ENCODE measurements around the gene TECPR2.
"Not testable (repeated sequence)": the region's sequence is repeated elsewhere in the genome, so short reads cannot be mapped to it uniquely, and the experiment has no call there.

The TECPR2 gene

DNA sequence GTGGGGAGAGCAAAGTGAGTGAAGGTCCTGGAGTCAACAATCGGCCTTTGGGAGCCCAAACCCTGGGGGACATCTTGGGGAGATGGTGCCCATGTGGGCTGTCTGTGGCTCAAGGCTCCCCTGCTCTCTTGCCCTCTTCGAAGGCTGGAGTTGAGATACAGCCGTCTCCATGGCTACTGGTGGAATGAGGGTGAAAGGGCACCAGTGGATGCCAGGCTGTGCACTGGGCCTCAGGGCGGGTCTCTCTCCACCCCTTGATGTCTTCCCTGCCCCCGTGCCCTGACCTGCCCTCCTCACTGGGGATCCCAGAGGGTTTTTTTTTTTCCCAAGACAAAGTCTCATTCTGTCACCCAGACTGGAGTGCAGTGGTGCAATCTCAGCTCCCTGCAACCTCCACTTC lies 148.8 kb downstream of the TECPR2 start:
- DNase-seq = no peak

- no peak for DNase-seq
Measured at GRCh38 chr14:102512793-102513300, 150.1 kb downstream of the TECPR2 start.

- DNase-seq = no peak
Measured at GRCh38 chr14:102513899-102514772, 151.4 kb downstream of the TECPR2 start.

DNA sequence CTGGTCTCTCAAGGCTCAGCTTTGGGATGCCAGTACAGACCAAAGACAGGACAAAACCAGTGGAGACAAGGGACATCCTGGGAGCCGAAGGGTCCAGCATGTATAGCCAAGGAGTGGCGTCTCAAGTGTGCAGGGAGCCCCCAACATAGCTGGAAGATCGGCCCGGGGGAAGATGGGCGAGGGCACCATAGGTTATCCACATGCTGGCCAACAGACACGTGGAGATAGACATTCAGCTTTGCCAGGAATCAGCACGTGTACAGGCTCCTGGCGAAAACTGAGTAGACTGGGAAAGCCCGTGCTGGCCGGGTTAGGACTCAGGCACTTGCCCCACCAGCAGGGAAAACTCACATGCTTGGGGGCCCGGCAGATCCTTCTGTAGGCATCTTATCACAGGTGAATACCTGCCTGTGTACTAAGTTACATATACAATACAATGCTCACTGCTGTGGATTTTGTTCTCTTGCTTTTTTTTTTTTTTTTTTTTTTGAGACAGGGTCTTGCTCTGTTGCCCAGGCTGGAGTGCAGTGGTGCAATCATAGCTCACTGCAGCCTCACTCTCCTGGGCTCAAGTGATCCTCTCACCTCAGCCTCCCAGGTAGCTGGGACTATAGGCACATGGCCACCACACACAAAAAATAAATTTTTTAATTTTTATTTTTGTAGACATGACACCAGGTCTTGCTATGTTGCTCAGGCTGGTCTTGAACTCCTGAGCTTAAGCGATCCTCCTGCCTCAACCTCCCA lies 152.4 kb downstream of the TECPR2 start:
- DNase-seq = no peak

GRCh38 chr14:102516531-102517391 lies 154.0 kb downstream of the TECPR2 start:
- peak; percentile 54 for DNase-seq

DNA sequence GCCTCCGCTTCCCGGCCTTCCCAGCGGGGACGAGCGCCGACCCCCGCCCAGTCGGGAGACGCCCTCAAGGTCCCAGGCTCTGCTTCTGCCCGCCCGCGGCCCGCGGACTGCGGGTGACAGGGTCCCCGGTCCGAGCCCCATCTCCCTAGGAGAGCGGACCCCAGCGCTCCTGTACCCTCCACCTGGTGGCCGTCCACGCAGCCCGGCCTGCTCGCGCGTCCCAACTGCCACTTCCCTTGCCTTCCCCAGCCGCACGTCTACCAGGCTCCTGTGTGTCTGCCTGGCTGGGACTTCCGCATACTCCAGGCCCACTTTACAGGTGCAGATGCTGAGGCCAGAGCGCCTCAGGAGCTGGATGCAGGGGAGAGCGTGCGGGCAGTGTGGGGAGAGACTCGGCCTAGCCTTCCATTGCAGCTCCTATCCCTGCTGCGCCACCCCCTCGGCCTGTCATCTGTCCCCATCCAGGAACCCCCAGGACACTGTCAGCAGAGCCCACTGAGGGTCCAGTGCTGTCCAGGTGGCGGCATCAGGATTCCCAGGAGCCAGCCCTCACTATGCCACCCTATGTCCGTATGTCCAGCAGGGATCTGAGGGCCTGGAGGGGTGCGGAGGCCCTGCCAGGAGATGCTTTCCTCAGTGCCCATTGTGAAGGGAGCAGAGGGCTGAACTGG lies 154.8 kb downstream of the TECPR2 start:
- DNase-seq = no peak

DNA sequence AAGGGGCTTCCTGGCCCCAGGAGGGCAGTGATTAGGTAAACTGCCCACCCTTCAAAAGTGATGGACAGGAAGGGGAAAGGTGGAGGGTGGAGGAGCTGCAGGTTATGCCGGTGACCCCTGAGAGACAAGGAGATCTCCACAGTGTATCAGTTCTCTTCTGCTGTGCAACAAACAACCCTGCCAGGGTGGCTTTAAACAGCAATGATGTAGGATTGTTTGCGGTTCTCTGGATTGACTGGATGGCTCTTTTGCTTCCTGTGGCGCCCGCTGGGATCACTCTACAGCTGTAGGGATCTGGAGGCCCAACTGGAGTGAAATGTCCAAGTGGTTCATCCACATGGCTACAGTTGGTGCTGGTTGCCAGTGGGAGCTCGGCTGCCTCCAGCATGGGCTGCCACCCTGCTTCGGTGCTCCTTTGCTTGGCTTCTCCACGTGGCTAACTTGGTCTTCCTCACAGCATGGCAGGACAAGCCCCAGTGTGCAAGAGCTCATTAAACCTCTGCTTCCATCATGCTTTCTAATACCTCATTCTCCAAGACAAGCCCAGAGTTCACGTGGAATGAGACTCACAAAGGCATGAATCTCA lies 155.4 kb downstream of the TECPR2 start:
- no peak for DNase-seq

GRCh38 chr14:102519709-102520108 lies 157.0 kb downstream of the TECPR2 start:
- not testable (repeated sequence) for DNase-seq

DNA sequence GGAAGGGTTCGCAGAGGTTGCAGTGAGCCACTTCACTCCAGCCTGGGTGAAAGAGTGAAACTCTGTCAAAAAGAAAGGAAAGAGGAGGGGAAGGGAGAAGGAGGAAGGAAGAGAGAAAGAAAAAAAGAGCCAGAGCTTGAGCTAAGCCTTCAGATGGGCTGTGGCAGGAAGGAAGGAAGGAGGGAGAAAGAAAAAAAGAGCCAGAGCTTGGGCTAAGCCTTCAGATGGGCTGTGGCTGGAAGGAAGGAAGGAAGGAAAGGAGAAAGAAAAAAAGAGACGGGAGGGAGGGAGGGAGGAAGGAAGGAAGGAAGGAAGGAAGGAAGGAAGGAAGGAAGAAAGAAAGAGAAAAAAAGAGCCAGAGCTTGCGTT lies 160.4 kb downstream of the TECPR2 start:
- no peak for DNase-seq

- no peak for DNase-seq
Measured at GRCh38 chr14:102523569-102524450, 161.1 kb downstream of the TECPR2 start.

GRCh38 chr14:102524451-102525218 lies 161.9 kb downstream of the TECPR2 start:
- DNase-seq = peak; percentile 90

DNA sequence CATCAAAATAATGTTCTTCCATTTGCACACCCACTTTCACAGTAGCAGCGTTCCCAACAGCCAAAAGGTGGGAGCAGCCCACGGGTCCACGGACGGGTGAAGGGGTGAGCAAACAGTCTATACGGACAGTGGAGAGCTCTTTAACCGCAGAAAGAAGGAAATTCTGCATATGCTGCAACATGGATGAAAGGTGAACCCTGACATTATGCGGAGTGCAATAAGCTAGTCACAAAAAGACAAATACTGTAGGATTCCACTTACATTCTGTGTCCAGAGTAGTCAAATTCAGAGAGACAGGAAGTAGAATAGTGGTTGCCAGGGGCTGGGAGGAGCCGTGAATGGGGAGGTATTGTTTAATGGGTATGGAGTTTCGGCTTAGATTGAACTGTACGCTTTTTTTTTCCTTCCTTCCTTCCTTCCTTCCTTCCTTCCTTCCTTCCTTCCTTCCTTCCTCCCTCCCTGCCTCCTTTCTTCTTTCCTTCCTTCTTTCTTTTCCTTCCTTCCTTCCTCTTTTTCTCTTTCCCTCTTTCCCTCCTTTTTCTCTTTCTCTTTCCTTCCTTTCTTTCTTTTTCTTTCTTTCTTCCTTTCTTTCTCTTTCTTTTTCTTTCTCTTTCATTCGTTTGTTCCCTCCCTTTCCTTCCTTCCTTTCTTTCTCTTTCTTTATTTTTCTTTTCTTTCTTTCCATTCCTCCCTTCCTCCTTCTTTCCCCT lies 162.6 kb downstream of the TECPR2 start:
- no peak for DNase-seq

GRCh38 chr14:102525929-102526497 lies 163.3 kb downstream of the TECPR2 start:
- DNase-seq = no peak

DNA sequence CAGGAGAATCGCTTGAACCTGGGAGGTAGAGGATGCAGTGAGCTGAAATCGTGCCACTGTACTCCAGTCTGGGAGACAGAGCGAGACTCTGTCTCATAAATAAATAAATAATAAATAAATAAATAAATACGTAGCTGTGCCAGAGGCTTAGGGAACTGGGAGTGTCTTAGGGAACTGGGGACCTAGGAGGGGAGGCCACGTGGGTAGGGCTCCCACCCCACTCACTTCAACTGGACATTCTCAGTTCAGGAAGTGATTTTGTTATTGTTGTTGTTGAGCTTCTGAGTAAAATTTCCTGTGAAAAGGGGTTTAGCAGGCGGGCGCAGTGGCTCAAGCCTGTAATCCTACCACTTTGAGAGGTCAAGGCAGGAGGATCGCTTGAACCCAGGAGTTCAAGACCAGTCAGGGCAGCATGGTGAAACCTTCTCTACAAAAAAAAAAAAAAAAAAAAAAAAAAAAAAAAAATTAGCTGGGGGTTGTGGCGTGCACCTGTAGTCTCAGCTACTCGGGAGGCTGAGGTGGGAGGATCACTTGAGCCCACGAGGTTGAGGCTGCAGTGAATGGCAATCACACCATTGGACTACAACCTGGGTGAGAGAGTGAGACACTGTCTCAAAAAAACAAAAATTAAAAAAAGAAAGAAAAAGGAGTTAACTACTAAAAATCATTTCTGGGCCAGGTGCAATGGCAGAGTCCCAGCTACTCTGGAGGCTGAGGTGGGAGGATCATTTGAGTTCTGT lies 165.9 kb downstream of the TECPR2 start:
- DNase-seq = no peak

DNA sequence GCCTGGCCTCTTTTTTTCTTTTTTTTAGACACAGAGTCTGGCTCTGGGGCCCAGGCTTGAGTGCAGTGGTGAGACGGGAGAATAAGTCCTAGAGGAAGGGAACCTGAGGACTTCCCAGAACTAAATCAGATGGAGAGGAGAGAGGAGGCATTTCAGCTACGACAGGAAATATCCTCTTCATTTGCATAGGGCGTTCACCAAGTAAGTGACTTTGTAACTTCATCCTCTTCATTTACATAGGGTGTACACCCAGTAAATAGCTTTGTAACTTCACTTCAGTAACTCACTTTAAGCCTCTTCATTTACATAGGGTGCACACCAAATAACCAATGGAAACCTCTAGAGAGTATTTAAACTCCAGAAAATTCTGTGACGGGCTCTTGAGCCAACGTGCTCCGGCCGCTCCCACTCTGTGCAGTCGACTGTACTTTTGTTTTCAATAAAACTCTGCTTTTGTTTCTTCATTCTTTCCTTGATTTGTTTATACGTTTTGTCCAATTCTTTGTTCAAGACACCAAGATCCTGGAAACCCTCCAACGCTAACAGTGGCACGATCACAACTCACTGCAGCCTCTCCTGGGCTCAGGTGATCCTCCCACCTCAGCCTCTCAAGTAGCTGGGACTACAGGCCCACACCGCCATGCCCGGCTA lies 168.2 kb downstream of the TECPR2 start:
- no peak for DNase-seq

DNA sequence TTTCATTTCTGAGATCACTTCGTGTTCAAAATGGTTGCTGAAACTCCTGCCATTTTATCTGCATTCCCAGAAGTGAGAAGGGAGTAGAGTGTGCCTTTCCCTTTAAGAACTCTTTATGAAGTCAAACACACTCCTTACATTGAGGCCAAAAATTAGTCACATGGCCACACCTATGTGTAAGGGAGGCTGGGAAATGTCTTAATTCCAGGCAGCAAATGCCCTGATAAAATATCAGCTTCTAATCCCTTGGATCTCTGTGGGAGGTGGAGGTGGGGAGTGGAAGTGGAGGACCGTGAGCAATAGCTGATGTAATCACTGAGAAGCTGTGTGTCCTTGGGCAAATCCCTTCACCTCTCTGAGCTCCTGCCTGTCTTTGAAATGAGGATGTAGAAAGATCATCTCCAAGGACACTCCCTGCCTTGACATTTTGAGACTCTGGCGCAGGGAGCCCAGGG lies 169.5 kb downstream of the TECPR2 start:
- DNase-seq = no peak

GRCh38 chr14:102537981-102538601 lies 175.3 kb downstream of the TECPR2 start:
- DNase-seq = no peak

All from activated T-cell treated with anti-CD3 and anti-CD28 coated beads for 4 hours (primary cell).